ENCODE measurements around the gene RHBDL2. TPM values are rescaled to one million over a fixed set of nuclear protein-coding genes. Genes with fewer than 3 reads are reported as not detected.
A peak's percentile ranks its signal among the peaks of the same experiment; 100 is the strongest.

RHBDL2 gene
- total and polyA plus RNA-seq, 9 of the 15 experiments (the other 6 are each of a cell fraction or from before 2014, with no cell fraction given) = not detected

GRCh38 chr1:38915352-38915948, 26.2 kb downstream of the RHBDL2 start (continued):
- TF ChIP-seq PATZ1 (CRISPR knock-in tag; IDR thresholded peaks at IDR 0.05; ENCODE audit: borderline replicate concordance) (no peak), ZNF24 (IDR thresholded peaks at IDR 0.05) (no peak), IFI16 (CRISPR knock-in tag; IDR thresholded peaks at IDR 0.05) (no peak), NONO (IDR thresholded peaks at IDR 0.05; ENCODE audit: low read depth in 2 of 2, low read length in 1 of 2) (no peak), TAF1 (IDR thresholded peaks at IDR 0.05; ENCODE audit: control insufficient read depth, extremely low read depth, insufficient read depth, low read length, severe bottlenecking) (no peak), BCLAF1 (IDR thresholded peaks at IDR 0.05; ENCODE audit: borderline replicate concordance in 1 of 2, control insufficient read depth in 1 of 2, low read depth in 2 of 2, low read length in 1 of 2) (no peak), ZNF766 (CRISPR knock-in tag; conservative IDR thresholded peaks at IDR 0.05) (peak; percentile 96), THRA (IDR thresholded peaks at IDR 0.05) (no peak), ZNF318 (IDR thresholded peaks at IDR 0.05; ENCODE audit: borderline replicate concordance in 1 of 2, low read depth in 1 of 2) (no peak), SIN3B (IDR thresholded peaks at IDR 0.05; ENCODE audit: low read depth) (no peak), ZNF224 (CRISPR knock-in tag; IDR thresholded peaks at IDR 0.05) (no peak)

Measured in K562 (cell line).